NK-92 (cell line): ENCODE measurements around the gene HDAC1.
A peak's percentile ranks its signal among the peaks of the same experiment; 100 is the strongest.

ENCODE experiments used
- DNase-seq: peaks from one replicate; lab custom pipeline; 2025; ENCODE audit not compliant: unreplicated experiment; lab: John Stamatoyannopoulos, UW

Gene HDAC1

DNA sequence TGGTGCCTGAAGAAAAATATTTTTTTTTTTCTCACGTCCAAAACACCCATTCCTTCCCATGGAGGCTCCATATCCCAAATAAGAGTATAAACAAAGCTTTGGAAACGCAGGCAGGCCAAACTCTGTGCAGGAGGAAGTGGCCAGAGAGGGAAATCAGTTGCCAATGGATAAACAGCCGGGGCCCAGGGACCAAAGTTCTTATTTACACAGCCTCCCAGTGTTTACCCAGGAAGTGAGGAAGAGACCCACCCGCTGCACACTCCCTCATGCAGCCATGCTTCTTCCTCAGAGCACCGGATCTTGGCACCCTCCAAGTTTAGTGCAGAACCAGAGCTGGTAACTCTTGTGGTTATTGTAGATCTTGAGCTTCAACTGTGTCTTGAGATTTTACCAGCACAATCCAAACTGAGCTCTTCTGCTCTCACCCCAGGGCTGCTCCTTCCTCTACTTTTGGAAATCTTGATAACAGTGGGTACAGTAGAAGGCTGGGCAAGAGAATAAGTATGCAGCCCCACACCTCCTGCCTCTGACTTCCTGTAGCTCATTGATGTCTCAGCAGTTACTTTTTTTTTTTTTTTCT, 29.9 kb downstream of the HDAC1 start:
- DNase-seq: no peak

DNA sequence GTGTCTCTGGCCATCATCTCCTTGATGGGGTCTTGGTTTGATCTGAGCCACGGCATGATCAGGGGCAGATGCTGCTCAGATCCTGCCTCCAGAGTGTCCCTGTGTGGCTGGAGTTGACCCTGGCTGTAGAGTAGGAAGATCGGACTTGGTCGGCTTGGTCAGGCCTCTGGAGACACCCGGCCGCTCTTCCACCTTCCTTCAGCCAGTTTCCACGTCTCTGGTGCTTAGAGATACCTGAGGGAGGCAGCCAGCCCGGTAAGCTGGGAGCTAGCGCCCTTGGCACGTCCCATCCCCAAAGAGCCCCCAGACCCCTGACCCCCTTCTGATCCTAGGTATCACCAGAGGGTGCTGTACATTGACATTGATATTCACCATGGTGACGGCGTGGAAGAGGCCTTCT, 35.3 kb downstream of the HDAC1 start:
- no peak for DNase-seq

DNA sequence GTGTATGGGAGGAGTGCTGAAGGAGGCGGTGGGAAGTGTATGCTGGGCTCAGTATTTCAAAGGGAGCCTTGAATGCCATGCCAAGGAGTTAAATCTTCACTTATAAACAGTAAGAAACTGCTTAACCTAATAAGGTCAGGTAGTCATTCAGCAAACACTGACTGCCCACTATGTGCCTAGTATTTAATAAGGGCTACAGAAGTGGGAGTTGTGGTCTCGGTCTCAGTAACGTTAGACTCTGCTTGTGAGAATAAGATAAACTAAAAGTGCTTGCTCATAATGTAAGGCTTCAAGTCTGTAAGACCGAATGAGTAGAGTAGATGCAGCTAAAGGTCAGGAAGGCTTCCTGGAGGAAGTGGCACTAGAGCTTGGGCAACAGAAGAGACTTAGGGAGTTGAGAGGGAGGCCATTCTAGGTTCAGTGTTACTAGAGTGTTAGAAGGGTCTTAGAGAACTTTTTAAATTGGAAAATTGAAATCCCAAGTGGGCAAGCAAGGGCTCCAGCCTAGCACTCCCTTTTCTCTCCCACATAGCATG, 38.1 kb downstream of the HDAC1 start:
- DNase-seq: no peak

DNA sequence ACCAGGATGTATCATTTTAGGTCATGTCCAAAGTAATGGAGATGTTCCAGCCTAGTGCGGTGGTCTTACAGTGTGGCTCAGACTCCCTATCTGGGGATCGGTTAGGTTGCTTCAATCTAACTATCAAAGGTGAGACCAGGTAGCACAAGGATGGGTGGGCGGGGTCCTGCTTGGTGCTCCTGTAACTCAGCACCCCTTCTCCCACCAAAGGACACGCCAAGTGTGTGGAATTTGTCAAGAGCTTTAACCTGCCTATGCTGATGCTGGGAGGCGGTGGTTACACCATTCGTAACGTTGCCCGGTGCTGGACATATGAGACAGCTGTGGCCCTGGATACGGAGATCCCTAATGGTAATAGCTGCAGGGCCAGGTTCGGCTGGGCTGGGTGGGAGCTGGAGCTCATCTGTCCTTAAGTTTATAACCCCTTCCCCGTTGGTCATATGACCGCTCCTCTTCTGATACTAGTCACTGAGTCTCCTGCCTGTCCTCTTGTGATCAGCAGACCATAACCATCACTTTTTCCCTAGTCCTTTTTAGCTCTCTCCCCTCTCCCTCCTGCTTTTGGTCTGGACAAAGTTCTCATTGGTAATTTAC, 38.8 kb downstream of the HDAC1 start:
- DNase-seq: no peak

DNA sequence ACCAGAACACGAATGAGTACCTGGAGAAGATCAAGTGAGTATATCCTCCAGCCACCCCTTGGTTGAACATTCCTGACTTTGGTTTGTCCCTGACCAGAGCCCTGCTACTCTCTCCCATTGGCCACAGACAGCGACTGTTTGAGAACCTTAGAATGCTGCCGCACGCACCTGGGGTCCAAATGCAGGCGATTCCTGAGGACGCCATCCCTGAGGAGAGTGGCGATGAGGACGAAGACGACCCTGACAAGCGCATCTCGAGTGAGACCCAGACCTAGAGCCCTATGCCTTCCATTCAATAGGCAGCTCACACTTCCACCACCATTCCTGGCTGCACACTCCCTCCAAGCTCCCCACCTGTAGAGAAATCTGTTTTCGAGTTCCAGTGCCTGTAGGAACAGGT, 39.7 kb downstream of the HDAC1 start:
- DNase-seq: no peak

DNA sequence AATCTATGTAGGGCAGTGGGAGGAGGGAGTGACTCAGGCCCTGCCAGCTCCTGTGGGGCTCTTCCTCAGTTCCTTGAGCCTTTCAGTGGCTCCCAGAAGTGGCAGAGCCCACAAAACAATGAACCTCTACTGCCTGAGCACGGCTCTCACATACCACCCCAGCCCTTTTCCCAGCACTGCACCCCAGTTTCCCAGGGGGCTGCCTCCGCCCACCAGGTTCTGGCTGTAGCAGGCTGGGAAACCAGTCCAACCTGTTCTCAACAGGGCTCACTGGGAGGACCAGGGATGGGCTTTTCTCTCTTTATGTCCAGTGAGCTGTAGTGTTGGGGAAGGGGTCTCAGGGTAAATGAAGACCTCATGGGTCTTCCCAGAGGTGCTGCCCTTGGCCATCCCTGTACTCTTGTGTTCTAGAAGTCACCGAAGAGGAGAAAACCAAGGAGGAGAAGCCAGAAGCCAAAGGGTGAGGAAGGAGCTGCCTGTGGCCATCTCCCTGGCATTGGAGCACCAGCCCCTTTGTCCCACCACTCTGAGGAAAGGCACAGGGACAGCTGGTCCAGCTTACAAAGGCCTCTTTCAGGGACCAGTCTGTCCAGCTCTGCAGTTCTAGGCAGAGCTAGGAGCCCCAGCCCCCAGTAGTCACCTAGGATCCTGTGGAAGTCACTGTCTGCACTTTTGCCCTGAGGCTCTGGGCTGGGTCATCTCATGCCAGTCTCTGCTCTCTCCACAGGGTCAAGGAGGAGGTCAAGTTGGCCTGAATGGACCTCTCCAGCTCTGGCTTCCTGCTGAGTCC, 40.6 kb downstream of the HDAC1 start:
- DNase-seq: no peak

DNA sequence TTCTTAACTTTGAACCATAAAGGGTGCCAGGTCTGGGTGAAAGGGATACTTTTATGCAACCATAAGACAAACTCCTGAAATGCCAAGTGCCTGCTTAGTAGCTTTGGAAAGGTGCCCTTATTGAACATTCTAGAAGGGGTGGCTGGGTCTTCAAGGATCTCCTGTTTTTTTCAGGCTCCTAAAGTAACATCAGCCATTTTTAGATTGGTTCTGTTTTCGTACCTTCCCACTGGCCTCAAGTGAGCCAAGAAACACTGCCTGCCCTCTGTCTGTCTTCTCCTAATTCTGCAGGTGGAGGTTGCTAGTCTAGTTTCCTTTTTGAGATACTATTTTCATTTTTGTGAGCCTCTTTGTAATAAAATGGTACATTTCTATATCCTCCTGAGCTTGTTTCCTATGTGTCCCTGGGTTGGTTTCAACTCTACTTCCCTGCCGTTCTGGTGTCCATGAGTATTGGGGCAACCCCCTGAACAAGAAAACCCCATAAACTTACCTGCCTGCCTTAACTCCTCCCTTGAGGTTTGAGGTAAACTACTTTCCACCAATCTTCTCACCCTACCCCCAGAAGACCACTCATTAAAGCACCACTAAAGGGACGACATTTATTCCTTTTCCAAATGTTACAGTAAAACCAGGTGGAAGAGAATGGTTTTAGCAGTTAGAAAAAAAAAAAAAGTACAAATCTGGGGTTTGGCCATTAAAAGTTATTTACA, 41.5 kb downstream of the HDAC1 start:
- no peak for DNase-seq

DNA sequence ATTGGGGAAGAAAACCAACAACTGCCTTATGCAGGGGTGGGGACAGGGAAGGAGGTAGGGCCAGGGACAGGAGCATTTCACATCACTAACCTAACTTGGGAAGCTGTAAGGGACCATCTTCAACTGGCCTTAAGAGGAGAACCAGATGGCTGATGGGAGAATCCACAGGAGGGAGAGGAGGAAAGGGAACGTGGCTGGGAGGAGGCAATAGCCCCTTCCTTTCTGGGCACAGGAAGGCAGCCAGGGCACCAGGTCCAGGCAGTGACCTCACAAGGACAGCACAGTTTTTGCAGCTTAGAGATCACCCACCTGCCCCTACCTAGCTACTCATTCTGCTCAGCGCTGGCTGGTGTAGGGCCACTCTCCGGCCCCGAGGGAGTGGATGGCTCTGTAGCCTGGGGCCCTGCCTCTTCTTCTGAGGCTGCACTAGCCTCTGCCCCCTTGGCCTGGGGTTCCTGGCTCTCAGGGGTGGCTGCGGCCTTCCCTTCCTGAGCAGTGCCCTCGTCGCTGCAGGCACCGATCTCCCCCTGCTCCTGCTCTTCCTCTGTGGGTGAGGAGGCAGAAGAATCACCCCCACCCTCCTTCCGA, 42.5 kb downstream of the HDAC1 start:
- DNase-seq: no peak

DNA sequence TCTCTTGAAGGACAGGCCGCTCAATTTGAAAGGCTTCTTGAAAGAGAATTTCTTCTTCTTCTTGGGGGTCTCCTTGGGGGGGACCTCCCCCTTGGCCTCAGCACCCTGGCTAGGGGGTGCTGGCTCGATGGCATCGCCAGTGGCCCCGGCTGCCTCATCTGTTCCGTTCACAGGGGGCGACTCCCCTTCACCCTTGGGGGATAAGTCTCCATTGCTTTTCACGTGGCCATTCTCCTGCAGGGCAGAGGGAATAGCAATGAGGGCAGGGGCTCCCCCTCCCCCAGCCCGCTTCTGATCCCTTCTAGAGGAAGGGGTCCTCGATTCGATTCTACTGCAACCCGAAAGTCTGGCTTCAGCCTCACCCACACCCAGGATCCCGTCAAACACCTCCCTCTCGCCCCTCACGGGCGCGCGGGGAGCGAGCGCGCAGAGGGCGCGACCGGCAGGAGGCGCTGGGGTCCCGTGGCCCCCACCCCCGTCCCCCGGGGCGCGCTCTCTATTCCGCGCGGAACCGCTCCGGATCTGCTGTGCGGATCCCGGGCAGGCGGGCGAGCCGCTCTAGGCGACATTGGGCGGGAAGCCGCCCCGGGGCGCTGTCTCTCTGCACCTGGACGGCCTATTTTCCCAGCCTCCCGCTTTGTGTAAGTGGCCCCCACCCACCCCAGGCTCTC, 43.1 kb downstream of the HDAC1 start:
- DNase-seq: no peak

DNA sequence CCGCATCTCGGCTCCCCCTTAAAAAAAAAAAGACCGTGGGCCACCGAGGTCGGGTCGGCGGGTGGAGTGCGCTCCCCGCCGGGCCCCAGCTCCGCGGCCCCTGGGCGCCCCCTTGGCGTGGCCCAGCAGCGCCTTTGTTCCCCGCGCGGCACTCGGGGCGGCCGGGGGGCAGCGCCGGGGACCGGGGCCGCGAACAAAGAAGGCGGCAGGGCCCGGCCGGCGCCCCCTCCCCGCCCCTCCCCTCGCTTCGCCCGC, 43.6 kb downstream of the HDAC1 start:
- no peak for DNase-seq

DNA sequence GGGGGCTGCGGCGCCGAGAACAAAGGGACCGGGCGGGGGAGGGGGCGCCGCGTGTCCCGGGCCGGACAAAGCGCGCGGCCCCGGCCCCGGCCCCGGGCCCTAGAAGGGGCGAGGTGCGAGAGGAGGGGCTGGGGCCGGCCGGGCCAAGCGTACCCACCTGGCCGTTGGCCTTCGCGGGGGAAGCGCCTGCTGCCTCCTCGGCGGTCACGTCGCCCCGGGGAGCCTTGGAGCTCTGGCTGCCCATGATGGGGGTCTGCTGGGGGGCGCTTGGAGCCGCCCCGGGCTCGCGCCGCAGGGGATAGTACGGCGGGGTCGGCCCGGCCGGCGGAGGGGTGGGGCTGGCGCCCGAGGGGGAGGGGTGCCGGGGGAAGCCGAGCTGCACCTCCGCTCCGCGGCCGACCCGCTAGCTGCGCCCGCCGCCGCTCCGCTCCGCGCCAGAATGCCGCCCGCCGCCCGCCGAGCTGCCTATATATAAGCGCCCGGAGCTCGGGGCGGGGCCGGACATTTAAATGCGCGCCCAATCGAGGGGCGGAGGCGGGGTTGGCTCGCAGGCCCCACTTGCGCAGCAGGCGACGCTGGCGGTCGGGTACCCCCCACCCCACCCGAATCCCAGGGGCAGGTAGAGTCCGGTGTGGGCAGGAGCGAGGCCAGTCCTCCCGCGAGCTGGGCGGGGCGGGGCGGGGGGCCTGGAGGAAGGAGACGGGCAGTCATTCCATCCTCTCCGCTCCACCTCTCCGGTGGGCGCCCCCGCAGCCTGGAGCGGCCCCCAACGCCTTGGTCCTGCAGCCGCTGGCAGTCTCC, 44.1 kb downstream of the HDAC1 start, which contains the start of gene MARCKSL1:
Gene MARCKSL1, minus strand, starts transcription at position 444 of the 801 bp plus-strand sequence. Its CDS starts 200 bp downstream, at position 244.
- peak; percentile 13 for DNase-seq

DNA sequence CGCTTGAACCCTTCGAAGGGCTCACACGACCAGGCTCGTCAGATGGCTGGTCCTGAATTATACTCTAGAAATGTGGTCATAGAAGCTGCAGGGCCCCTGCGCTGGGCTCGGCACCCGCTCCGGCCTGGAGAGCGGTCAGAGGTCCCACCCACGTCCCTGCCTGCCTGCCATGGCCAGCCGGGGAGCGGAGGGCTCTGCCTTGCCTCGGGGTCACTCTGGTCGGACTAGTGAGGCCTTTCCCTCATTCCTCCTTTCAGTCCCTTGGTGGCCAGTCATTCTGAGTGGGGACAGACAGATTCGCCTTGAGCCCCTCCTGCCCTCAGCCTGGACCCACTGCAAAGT, 44.7 kb downstream of the HDAC1 start:
- no peak for DNase-seq

DNA sequence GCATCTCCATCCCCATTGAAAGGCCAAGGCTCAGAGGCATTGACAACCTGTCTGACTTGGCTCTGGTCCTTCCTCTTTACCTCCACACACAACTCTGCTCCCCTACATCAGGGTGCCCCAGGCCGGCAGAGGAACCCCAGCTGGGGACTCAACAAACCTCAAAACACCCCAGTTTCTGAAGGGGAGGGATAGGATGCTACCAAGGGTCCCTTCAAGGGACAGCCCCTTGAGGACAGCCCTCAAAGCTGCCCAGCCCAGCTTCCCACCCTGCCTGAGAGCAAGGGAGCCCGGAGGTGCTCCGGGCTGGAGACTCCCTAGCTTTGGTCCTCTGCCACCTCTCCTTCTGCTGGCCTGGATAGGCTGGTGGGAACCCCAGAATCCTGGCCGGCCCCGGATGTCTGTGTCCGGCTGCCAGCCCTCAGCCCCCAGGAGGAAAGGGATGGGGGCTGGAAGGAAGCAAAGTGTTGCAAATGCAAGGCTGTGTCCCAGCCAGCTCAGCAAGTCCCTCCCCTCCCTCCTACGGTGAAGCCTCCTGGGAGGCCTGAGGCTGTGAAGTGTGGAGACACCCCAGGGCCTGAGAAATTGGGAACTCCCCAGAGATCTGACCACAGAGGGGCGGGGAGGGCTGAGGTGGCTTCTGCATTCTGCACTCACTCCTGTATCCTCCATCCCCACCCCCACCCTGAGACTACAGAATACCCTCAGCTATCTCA, 45.2 kb downstream of the HDAC1 start:
- DNase-seq: no peak

DNA sequence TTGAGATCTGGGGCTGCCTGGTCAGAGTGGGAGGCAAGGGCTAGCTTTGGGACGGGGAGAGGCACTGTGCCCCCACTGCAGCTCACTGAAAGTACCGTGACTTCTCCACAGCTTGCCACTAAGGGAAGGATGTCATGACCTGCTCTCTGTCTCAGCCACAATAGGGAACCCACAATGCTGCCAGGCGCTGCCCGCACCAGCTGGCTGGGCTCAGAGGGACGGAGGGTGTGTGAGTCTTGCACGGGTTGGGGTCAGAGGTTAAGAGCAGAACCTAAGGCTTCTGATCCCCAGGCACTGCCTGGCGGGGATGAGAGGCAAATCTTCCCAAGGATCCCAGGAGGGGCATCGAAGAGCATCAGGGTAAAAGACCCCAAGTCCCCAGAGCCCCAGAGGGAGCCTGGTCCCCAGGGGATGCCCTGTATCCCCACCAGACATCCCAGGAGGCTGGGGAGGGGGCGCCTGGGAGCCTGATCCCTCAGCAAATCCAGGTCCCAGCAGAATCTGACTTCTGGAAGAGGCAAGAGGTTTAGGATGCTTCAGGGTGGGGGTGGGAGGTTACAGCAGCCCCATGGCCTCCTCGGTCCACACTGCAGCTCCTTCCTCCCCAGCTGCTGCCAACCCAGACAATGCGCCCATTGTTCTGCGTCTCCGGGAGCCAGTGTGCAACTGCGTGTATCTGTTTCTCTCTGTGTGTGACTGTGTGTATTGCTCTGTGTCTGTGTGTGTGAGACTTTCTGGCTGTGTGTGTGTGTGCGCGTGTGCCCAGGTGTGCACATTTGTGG, 46.2 kb downstream of the HDAC1 start:
- no peak for DNase-seq

DNA sequence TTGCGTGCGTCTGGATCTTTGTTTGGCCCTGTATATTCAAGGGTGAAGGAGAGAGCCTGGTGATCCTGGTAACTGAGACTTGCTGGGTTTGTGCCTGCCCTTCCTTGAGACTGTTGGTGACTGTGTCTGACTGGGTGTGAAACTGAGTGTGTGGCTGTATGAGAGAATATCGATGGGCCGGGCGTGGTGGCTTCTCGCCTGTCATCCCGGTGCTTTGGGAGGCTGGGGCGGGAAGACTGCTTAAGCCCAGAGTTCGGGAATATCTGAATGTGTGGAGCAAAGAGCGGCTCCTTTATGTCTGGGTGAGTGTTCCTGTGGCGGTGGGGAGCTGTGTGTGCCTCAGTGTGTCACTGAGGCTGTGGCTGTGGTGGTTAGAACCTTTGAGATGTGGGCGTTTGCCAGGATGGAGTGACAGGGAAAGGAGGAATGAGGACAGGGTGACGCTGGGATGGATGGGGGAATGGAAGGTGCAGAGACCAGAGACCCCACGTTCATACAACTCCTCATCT, 46.8 kb downstream of the HDAC1 start:
- no peak for DNase-seq

DNA sequence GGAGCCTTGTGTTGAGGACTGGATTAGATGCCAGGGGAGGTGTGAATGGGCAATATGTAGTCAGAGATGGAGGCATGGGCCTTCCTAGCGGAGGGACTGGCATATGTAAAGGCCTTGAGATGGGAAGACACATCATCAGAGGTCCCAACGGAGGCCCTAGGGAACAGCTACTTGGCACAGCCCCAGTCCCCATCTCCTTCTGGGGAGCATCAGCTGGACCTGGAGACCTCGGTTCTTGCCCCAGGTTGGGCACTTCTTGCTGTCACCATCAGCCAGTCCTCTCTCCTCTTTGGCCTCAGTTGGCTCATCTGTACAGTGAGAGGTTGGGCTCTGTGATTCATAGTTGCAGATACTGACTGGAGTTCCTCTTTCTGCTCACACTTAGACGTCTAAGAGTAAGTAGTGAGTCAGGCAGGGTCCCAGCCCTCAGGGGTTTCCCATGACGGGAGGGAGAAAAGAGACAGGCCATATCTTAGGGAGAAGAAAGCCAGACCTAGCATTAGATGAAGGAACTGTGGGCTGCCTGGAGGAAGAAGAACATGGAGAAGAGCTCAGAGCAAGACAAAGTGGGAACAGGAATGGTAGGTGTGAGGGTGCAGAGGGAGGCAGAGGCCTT, 47.6 kb downstream of the HDAC1 start:
- DNase-seq: no peak

DNA sequence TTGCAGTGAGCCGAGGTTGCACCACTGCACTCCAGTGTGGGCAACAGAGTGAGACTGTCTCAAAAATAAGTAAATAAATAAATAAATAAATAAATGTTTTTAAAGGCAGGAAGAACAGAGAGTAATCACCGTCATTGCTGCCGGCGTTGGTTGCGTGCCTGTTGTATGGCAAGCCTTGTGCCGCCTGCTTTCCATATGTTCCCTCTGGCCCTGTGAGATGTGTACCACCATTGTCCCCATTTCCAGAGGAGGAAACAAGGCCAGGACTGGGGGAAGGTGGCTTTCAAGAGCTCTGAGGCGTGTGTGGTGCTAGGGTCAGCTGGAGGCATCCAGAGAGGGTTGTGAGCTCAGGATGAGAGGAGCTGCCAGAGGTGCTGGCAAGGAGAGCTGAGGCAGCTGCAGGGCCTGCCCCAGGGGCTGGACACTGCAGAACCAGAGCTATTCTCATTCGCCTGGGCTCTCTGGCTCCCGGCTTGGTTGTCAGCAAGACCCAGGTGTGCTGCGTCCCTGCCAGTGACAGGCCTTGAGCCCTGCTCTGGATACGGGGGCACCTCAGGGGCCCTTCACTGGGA, 49.4 kb downstream of the HDAC1 start:
- no peak for DNase-seq

DNA sequence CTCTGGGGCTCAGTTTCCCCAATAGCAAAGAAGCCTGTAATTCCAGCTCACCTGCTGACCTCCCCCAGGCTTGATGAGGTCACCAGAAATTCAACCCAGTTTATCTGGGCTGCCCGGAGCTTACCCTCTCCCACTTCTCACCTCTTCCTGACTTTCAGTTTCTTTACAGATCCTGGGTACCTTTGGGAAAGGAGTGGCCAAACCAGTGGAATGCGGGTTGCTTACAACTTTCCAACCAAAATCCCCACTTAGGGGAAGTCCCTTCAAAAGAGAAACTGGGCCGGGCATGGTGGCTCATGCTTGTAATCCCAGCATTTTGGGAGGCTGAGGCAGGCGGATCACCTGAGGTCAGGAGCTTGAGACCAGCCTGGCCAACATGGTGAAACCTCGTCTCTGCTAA, 50.1 kb downstream of the HDAC1 start:
- DNase-seq: no peak
